MM.1S (cell line): ENCODE data around the gene DLGAP1.
A peak's percentile ranks its signal among the peaks of the same experiment; 100 is the strongest.

Experiments used
- DNase-seq: peaks from one replicate; pipeline ENCODE4 v3.0.0-alpha.2; 2015
- H2AFZ ChIP-seq: fragments of 300-600 bp; sonication (generic); 2 replicates; pipeline ENCODE4 v1.6.0; 2016; ENCODE audit warnings: antibody characterized with exemption, low read length
- H3F3A ChIP-seq: fragments of 300-600 bp; sonication (generic); 2 replicates; pipeline ENCODE4 v1.6.1; 2016; ENCODE audit warnings: mild to moderate bottlenecking, antibody characterized with exemption, low read length, moderate library complexity, mixed read lengths; ENCODE audit not compliant: insufficient read depth
- H3K27ac ChIP-seq: fragments of 300-600 bp; sonication (generic); 2 replicates; pipeline ENCODE4 v1.5.1; 2016; ENCODE audit warnings: mild to moderate bottlenecking, low read length
- H3K27me3 ChIP-seq: fragments of 300-600 bp; sonication (generic); replicated peaks from 2 replicates; pipeline ENCODE4 v1.6.0; 2016; ENCODE audit warnings: low read length; ENCODE audit not compliant: insufficient read depth
- H3K36me3 ChIP-seq: fragments of 300-600 bp; sonication (generic); replicated peaks from 2 replicates; pipeline ENCODE4 v1.6.1; 2016; ENCODE audit warnings: mild to moderate bottlenecking, low read length, mixed read lengths; ENCODE audit not compliant: insufficient read depth
- H3K4me1 ChIP-seq: fragments of 300-600 bp; sonication (generic); 2 replicates; pipeline ENCODE4 v1.6.1; 2016; ENCODE audit warnings: low read length, mixed read lengths
- H3K4me2 ChIP-seq: fragments of 300-600 bp; sonication (generic); 2 replicates; pipeline ENCODE4 v1.6.0; 2016; ENCODE audit warnings: low read depth, low read length
- H3K4me3 ChIP-seq: fragments of 300-600 bp; sonication (generic); 2 replicates; pipeline ENCODE4 v1.5.1; 2016; ENCODE audit warnings: low read length, mixed read lengths
- H3K79me2 ChIP-seq: fragments of 300-600 bp; sonication (generic); 2 replicates; pipeline ENCODE4 v1.6.1; 2016; ENCODE audit warnings: mixed run types, low read length, mixed read lengths
- H3K9ac ChIP-seq: fragments of 300-600 bp; sonication (generic); 2 replicates; pipeline ENCODE4 v1.6.1; 2016; ENCODE audit warnings: low read length, mixed read lengths
- H3K9me2 ChIP-seq: fragments of 300-600 bp; sonication (generic); replicated peaks from 2 replicates; pipeline ENCODE4 v1.6.1; 2016; ENCODE audit warnings: mild to moderate bottlenecking, low read length, mixed read lengths; ENCODE audit not compliant: insufficient read depth
- H3K9me3 ChIP-seq: fragments of 300-600 bp; sonication (generic); replicated peaks from 2 replicates; pipeline ENCODE4 v1.6.1; 2016; ENCODE audit warnings: mild to moderate bottlenecking, low read length, mixed read lengths; ENCODE audit not compliant: insufficient read depth
- H4K20me1 ChIP-seq: fragments of 300-600 bp; sonication (generic); 2 replicates; pipeline ENCODE4 v1.6.1; 2016; ENCODE audit warnings: mild to moderate bottlenecking, low read length, moderate library complexity, mixed read lengths; ENCODE audit not compliant: insufficient read depth
- EZH2 ChIP-seq: fragments of 300-600 bp; sonication (generic); optimal IDR thresholded peaks from 2 replicates; pipeline ENCODE3; 2017; ENCODE audit warnings: low read depth, mild to moderate bottlenecking, antibody characterized with exemption, low read length, mixed read lengths
- EZH2phosphoT487 ChIP-seq: fragments of 300-600 bp; sonication (generic); IDR thresholded peaks from 2 replicates; pipeline ENCODE4 v1.6.1; 2018; ENCODE audit warnings: antibody characterized with exemption, low read length
- TF ChIP-seq, protein P1 (sequence below): fragments of 300-600 bp; sonication (generic); IDR thresholded peaks from 2 replicates; pipeline ENCODE4 v1.5.1; 2016; ENCODE audit warnings: antibody characterized with exemption, low read length, mixed read lengths

Gene DLGAP1

DNA sequence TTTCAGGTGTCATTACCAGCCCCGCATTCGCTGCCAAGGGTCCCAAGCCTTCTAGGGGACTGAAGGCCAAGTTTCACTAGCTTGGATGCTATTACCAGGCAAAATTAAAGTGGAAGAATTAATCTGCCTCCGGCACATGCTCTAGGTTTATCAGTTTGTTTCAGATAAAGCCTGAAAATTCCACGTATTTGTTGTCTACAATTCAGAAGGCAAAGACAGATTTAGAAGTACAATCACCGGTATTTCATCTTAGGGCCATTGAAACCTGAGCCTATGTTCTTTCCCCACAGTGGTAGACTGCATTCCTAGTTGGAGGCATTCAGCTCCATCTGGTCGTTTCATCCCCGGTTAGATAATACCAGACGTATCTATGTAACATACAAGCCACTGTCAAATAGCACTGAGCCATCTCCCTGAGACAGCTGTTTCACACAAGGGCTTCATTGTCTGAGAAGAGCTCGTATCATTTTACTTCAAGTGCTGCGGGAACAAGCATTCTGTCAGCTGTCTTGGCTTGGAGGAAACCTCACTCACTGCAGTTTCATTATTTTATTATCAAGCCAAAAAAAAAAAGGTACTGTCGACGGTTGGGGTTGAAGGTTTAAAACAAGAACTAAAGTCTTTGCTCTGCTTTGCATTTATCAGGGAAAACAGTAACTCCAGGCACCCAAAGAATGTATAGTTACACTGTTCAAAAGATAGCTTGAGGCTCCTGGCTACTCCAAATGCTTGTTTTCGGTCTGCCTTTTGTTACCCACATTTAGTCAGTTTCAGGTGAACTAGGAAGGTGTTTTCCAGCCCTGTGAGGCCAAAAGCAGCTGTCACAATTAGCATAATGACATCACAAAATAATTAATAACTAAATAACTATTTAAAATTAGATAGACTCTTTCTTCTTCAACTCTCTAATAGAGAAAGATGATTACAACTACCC, 928.4 kb downstream of the DLGAP1 start:
- H3K4me3 ChIP-seq = peak overlapping the region; percentile 55
- H3K9me2 ChIP-seq = no peaks in the 10 kb centered on the region
- H3K4me1 ChIP-seq = peaks cover 16% of the 10 kb centered on the region
- H3K27ac ChIP-seq = peak overlapping the region; percentile 87
- no peaks in the 10 kb centered on the region for H3K9me3 ChIP-seq
- H3K9ac ChIP-seq = peak overlapping the region; percentile 60
- H3K36me3 ChIP-seq = no peaks in the 10 kb centered on the region
- TF ChIP-seq, protein P1, sequence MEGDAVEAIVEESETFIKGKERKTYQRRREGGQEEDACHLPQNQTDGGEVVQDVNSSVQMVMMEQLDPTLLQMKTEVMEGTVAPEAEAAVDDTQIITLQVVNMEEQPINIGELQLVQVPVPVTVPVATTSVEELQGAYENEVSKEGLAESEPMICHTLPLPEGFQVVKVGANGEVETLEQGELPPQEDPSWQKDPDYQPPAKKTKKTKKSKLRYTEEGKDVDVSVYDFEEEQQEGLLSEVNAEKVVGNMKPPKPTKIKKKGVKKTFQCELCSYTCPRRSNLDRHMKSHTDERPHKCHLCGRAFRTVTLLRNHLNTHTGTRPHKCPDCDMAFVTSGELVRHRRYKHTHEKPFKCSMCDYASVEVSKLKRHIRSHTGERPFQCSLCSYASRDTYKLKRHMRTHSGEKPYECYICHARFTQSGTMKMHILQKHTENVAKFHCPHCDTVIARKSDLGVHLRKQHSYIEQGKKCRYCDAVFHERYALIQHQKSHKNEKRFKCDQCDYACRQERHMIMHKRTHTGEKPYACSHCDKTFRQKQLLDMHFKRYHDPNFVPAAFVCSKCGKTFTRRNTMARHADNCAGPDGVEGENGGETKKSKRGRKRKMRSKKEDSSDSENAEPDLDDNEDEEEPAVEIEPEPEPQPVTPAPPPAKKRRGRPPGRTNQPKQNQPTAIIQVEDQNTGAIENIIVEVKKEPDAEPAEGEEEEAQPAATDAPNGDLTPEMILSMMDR = no peak
- TF ChIP-seq EZH2phosphoT487 (no peak), EZH2 (no peak)
- H3K4me2 ChIP-seq = peak overlapping the region; percentile 87
- no peaks in the 10 kb centered on the region for H3K79me2 ChIP-seq
- peaks cover 20% of the 10 kb centered on the region for H3F3A ChIP-seq
- no peaks in the 10 kb centered on the region for H4K20me1 ChIP-seq
- peak; percentile 85 for DNase-seq
- peaks cover 13% of the 10 kb centered on the region for H3K27me3 ChIP-seq
- H2AFZ ChIP-seq = peak overlapping the region; percentile 24; the same call in 1 of the 2 replicates

DNA sequence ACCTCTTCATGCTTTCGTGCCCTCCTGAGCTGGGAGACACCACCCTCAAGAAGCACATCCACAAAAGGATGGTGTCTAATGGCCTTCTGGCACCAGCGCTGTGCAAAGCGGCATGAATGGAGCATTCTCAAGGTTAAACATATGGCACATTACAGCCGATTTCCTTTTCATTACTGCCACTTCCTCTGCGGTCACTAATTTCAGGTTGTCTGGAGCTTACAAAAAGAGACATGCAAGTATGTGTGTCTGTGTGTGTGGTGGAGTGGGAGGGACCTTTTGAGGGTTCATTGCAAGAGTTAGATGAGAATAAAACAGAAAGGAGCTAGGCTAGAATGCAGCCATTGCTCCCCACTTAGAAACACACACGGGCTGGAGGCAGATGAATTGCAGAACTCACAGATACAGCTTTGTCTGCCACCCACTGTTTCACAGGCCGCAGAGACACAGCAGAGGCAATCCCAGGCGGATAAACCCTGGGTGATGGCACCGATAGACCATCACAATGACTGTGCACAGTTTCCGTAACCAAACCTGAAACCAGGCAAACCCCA, 929.2 kb downstream of the DLGAP1 start:
- H3K9me2 ChIP-seq = no peaks in the 10 kb centered on the region
- peaks cover 20% of the 10 kb centered on the region for H3F3A ChIP-seq
- H4K20me1 ChIP-seq = no peaks in the 10 kb centered on the region
- H3K9me3 ChIP-seq = no peaks in the 10 kb centered on the region
- peaks cover 19% of the 10 kb centered on the region for H3K27me3 ChIP-seq
- peak; percentile 95 for DNase-seq
- H3K4me3 ChIP-seq = peak overlapping the region; percentile 55
- H3K36me3 ChIP-seq = no peaks in the 10 kb centered on the region
- H3K27ac ChIP-seq = peak overlapping the region; percentile 87
- H3K4me1 ChIP-seq = peaks cover 16% of the 10 kb centered on the region
- H3K79me2 ChIP-seq = no peaks in the 10 kb centered on the region
- TF ChIP-seq EZH2phosphoT487 (peak; percentile 65; the same call in 1 of the 2 replicates), EZH2 (no peak)
- H3K9ac ChIP-seq = peak overlapping the region; percentile 60
- H2AFZ ChIP-seq = peak overlapping the region; percentile 24; the same call in 1 of the 2 replicates
- H3K4me2 ChIP-seq = peak overlapping the region; percentile 87

DNA sequence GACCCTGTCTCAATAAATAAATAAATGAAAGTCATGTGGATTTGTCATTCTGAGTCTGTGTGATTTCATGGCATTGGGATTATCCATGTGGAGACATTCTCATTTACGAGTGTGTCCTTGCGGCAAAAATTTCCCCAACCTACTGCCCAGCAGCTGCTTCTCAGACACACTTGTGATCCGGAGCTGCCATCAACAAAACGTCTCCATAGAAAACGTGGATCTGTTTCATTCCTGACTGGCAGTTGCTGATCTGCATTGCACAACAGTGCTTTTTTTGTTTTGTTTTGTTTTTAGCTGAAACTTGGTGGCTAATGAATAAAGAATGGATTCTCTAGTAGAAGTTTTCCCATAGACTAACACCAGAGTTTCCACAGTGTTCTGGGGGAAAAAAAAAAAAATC, 930.4 kb downstream of the DLGAP1 start:
- Histone ChIP-seq H3K9me2 (no peaks in the 10 kb centered on the region), H4K20me1 (no peaks in the 10 kb centered on the region), H3K4me1 (peaks cover 16% of the 10 kb centered on the region), H3K79me2 (no peaks in the 10 kb centered on the region), H3K9me3 (no peaks in the 10 kb centered on the region), H3K27ac (no peak overlapping the region), H3K36me3 (no peaks in the 10 kb centered on the region), H3K4me2 (no peak overlapping the region), H2AFZ (no peak overlapping the region), H3F3A (peaks cover 20% of the 10 kb centered on the region), H3K4me3 (no peak overlapping the region), H3K9ac (no peak overlapping the region), H3K27me3 (peaks cover 28% of the 10 kb centered on the region)
- no peak for TF ChIP-seq EZH2
- TF ChIP-seq EZH2phosphoT487 = no peak
- TF ChIP-seq, protein P1 = no peak
- DNase-seq = no peak
